Frontal cortex (tissue), 4 donors: Measurements from ENCODE around the gene INO80C. TPM values are rescaled to one million over a fixed set of nuclear protein-coding genes. Genes with fewer than 3 reads are reported as not detected.
"Not testable (repeated sequence)": the region's sequence is repeated elsewhere in the genome, so short reads cannot be mapped to it uniquely, and the experiment has no call there.

Source experiments
- DNase-seq, 2 donors: peaks; one replicate each; pipeline ENCODE4 v3.0.0; 2012; ENCODE audit warnings: low spot score in 2 of 2
- FAIRE-seq: peaks from 2 replicates; lab custom pipeline; 2012; peaks lifted over from hg19 to GRCh38; lab: Jason Lieb, UNC
- total RNA-seq: library from RNA; depleted of rRNA; stranded (reverse); fragments of >200 nt; gene quantifications from one replicate; pipeline ENCODE4 v1.2.3, GENCODE V29; 2014
- donor health status: control.
- donor health status: control.
- donor health status: control.

INO80C gene
- total RNA-seq, 1 donor from 2014 or later: 7.3 TPM

DNA sequence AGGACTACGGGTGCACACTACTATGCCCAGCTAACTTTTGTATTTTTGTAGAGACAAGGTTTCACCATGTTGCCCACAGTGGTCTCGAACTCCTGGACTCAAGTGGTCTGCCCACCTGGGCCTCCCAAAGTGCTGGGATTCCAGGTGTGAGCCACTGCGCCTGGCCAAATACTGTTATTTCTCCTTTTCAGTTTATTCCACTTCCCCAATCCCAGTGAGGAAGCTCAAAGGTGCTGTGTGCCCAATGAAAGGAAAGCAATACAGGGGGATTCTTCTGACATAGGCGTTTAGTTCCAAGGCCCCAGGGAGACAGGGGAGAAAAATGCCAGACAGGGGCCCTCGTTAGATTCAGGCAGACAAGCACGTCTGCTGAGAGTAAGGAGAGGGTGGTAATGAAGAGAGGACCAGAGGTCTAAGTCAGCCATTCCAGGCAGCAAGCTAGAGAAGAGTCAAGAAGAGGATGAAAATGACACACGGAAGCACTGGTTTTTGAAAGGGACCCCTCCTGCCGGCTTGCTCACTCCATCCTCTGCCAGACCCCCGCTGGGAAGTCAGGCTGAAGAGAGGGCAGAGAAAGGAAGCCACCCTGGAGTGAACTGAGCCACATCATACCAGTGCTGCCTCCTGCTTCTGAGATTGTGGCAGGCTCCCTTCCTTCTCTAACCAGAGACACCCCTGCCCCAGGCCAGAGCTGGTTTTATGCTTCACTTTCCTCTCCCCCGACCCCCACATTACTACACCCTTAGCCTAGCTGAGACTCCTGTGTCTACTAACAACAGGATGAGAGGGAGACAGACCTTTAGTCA lies 6.7 kb downstream of the INO80C start:
- DNase-seq (no peak), FAIRE-seq (no peak)

DNA sequence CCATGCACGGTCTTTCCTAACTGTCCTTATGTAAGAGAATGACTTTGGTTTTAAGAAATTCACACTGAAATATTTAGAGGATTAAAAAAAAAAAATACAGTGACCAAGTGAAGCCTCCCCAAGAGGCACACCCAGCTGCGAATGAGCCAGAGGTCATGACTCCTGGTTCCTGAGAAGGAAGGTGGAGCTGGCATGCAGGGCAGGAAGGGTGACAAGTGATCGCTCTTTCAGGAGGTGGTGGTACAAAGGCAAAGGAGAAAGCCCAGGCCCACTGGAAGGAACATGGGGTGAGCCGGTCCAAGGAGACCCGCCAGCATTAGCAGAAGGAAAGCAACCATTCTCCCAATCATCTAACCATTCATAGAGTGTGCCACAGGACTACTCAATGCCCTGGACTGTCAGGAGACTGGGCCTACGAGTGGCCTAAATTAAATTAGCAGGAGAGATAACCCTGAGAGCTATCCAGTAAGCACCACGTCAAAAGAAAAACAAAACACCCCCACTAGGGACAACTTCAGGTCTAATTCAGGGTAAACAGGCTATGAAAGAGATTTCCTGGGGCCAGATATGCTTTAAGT lies 7.8 kb downstream of the INO80C start:
- FAIRE-seq: no peak

GRCh38 chr18:35489281-35489680 lies 8.5 kb downstream of the INO80C start:
- DNase-seq, FAIRE-seq: not testable (repeated sequence)

More for the DNA sequence above, 7.8 kb downstream of the INO80C start:
- no peak for DNase-seq

DNA sequence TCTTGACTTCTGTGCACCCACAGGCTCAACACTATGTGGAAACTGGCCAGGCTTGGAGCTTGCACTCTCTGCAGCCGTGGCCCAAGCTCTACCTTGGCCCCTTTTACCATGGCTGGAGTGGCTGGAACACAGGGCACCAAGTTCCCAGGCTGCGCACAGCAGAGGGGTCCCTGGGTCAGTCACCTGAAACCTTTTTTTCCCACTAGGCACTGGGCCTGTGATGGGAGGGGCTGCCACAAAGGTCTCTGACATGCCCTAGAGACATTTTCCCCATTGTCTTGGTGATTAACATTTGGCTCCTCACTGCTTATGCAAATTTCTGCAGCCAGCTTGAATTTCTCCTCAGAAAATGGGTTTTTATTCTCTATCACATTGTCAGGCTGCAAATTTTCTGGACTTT lies 9.4 kb downstream of the INO80C start:
- not testable (repeated sequence) for FAIRE-seq, DNase-seq

DNA sequence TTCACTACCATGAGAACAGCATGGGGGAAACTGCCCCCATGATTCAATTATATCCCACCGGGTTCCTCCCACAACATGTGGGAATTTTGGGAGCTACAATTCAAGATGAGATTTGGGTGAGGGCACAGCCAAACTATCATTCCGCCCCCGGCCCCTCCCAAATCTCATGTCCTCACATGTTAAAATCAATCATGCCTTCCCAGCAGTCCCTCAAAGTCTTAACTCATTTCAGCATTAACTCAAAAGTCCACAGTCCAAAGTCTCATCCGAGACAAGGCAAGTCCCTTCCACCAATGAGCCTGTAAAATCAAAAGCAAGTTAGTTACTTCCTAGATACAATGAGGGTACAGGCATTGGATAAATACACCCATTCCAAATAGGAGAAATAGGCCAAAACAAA lies 10.2 kb downstream of the INO80C start:
- not testable (repeated sequence) for FAIRE-seq, DNase-seq

DNA sequence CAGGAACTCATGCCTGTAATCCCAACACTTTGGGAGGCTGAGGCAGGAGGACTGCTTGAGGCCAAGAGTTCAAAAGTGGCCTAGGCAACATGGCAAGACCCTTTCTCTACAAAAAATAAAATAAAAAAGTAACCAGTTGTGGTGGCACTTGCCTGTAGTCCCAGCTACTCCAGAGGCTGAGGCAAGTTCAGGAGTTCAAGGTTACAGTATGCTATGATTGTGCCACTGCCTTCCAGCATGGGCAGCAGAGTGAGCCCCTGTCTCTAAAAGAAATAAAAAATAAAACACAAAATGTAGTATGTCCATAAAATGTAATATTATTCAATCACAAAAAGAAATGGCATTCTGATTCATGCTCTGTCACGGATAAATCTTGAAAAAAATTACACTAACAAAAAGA lies 11.9 kb downstream of the INO80C start:
- DNase-seq: no peak
- no peak for FAIRE-seq

GRCh38 chr18:35484034-35484433 lies 13.7 kb downstream of the INO80C start:
- FAIRE-seq (no peak), DNase-seq (no peak)

GRCh38 chr18:35481960-35482366 lies 15.8 kb downstream of the INO80C start:
- no peak for DNase-seq
- no peak for FAIRE-seq

- DNase-seq (no peak), FAIRE-seq (no peak)
Measured at GRCh38 chr18:35479911-35480586, 17.7 kb downstream of the INO80C start.

- FAIRE-seq (no peak), DNase-seq (no peak)
Measured at GRCh38 chr18:35478520-35479435, 19.0 kb downstream of the INO80C start.

DNA sequence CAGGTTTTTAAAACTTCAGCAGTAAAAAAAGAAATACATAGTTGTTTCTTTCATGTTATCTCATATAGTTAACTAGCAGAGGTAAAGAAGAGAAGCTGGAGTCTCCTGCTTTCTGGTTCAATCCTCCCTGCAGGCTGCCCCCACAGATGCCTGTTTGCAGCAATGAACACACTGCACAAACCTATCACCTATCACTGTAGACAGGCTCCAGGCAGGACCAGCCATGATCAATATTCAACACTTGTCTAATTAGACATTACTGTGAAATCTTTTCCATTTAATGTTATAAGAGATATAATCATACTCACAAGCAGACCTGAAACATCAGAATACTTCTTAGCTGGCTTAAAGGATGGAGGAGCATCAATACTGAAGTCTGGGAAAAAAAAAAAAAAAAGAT lies 19.8 kb downstream of the INO80C start:
- DNase-seq: no peak
- no peak for FAIRE-seq

DNA sequence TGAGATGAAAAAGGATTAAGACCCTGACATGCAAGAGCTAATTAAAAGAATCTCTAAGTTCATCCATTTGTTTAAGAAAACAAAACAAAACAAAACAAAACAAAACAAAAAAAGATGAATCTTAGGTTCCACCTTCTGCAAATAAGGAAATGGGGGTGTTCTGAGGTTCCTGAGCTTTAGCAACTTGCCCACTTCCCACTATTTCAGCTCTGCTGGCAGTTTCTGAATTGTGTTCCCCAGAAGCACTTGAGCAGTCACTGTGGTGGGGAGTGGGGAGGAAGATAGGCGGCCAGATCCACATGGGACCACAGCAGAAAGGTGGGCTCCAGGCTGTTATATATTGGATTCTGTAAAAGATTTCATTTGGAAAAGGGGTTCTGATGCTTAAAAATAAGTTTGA lies 20.3 kb downstream of the INO80C start:
- FAIRE-seq (no peak), DNase-seq (no peak)

DNA sequence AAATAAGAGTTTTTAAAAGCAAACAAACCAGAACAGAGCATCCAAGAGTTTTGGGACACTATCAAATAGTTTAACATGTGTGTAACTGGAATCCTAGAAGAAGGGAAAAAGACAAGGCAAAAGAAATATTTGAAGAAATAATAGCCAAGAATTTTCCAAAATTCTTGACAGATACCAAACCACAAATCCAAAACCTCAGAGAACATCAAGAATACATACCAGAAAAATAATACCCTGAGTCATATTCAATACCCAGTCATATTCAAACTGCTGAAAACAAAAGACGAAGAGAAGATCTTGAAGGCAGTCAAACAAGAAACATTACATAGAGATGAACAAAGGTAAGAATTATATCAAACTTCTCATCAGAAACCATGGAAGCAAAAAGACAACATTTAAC lies 22.9 kb downstream of the INO80C start:
- no peak for DNase-seq
- FAIRE-seq: no peak

- DNase-seq: no peak
- no peak for FAIRE-seq
Measured at GRCh38 chr18:35473562-35473961, 24.2 kb downstream of the INO80C start.

DNA sequence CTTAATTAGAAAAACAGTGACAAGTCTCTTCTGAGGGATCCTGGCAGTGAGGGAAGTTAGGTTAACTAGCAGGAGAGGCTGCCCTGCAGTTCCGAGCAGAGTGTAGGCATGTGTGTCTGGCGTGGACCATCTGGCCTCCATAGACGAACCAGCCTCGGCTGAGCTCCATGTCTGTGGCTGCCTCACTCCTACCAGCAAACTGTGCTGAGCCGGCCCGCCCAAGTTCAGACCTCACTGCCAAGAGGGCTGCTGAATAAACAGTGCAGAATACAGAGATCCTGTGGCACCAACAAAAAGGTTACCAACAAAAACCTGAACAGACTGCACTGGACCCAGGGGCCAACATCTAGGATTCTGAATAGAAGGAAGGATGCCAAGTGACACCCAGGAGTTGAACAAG lies 27.3 kb downstream of the INO80C start:
- DNase-seq (no peak), FAIRE-seq (no peak)

DNA sequence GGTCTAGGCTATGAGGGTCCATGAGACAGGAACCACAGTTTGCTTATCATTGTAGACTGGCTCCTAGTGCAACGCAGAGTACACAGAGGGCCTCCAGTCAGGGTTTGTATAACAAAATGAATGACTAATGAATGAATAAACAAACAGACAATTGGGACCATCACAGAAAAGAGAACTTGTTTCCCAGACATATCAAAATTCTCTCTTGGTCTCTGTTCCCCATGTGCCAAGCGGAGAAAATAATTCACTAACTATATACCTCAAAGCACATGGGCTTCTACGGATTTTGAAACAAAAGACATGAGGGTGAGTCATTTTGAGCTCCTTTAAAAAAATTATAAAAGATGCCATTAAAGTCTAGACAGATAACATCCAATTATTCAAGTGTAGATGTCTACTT lies 28.0 kb downstream of the INO80C start:
- FAIRE-seq: no peak

DNA sequence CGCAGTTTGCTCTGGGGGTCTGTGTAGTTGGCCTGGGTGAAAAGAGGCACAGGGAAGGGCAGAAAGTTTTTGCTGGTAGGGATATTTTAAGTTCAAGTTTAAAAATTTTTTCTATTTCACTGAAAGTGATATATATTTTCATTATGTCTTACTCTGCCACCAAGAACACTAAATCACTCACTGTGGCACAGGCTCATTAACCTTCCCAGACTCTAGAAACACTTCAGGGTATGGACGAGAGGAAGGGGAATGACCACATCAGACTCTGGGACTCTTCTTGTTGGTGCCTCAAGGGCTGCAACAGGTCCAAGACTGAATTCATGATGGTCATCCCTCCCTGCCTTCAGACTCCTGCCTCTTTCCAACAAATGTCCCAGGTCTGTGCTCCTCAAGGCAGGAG lies 29.0 kb downstream of the INO80C start:
- DNase-seq (no peak), FAIRE-seq (no peak)

More for the DNA sequence above, 28.0 kb downstream of the INO80C start:
- DNase-seq: no peak

- DNase-seq (no peak), FAIRE-seq (no peak)
Measured at GRCh38 chr18:35467624-35468016, 30.1 kb downstream of the INO80C start.

DNA sequence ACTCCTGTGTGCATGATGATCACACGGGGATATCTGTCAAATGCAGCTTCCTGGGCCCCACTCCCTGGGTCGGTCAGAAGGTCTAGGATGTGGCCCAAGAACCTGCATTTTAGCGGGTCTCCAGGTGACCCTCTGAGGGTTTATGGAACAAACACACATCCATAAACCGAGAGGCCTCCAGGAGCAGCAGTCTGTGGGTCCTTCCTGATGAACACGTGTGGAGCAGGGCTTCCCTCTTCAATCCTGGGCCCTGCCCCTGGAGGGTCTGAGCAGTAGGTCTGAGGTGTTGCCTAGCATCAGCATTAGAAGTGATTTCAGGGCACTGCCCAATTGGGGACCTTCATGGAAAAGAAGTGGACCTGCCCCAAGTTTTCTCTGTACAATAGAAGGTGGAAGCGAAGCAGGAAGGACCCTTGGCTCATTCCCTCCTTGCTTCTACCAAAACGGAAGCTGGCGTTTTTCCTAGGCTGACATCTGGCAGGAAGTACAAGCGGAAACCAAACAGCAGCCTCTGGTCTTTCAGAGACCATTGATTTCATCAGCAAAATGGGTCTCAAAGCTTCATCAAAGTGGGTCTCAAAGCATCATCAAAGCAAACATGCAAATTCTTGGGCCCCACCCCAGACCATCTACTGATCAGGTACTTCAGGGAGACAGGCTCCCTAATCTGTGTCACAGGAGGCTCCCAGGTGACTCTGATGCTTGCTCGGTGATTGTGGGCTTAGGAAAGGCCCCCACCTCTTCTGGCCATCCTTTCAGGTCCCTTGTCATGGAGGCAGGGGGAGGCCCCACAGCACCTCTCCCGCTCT lies 30.7 kb downstream of the INO80C start:
- no peak for FAIRE-seq
- no peak for DNase-seq
